ENCODE results near the gene RANBP3. TPM values are rescaled to one million over a fixed set of nuclear protein-coding genes. Genes with fewer than 3 reads are reported as not detected.

Gene RANBP3
- total RNA-seq, 2 experiments from 2014 or later: 74.3 to 90.2 TPM

DNA sequence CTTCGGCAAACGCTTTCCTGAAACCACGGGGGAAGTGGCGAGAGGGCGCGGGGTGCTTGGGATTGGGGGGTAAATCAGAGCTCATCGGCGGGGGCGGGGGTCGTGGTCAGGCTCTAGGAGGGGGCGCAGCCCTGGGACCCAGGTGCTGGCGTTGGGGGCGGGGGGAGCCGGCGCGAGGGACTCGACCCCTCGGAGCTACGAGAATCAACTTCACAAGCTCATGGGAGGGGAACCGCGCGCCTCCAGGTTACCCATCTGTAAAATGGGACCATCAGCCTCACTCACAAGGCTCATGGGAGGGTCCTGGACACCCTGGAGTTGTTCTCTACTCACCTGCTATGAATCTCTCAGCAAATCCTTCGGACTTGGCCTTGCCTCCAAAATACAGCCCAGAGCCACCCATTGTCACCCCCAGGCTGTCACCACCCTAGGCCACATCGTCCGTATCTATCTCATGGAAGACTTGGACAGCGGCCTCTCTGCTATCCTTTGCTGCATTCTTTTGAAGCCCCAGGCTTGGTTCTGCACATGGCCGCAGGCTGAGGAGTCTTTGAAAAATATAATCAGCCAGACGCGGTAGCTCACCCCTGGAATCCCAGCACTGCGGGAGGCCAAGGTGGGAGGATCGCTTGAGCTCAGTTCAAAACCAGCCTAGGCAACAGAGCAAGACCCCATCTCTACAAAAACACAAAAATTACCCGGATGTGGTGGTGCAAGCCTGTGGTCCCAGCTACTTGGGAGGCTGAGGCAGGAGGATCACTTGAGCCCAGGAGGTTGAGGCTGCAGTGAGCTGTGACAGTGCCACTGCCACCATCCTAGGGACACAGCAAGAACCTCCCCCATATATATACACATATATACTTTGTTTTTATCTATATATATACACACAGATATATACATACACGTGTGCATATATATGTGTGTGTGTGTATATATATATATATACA is 939 bp upstream of the RANBP3 start:
- intact Hi-C loops (cut with micrococcal nuclease; ENCODE audit: unreplicated experiment): loop anchor here (2.0 to 10.0 kb wide), 3 partner anchors 28 to 354 kb away; partner anchors contain the start of genes SAFB, SAFB2 and VMAC
- H3K4me2 ChIP-seq (ENCODE audit: low read length): peak overlapping the region; percentile 93
- POLR2A ChIA-PET: interaction anchor here (0.6 to 2.7 kb wide), 9 partner anchors 10 to 1606 kb away, joined by 3 to 11 read pairs (median 4); no protein-coding TSS in a partner anchor
- peak; percentile 29 for DNase-seq (ENCODE audit: low spot score)
- CTCF ChIA-PET (ENCODE audit: unreplicated experiment): interaction anchor here (0.6 kb wide), 1 partner anchor 10 kb away, joined by 5 read pairs; no protein-coding TSS in a partner anchor
- H3K36me3 ChIP-seq (ENCODE audit: insufficient read depth, low read length): peaks cover 49% of the 10 kb centered on the region
- H3K4me3 ChIP-seq (ENCODE audit: low read depth, low read length, poor library complexity, severe bottlenecking): peak overlapping the region; percentile 97
- H3K9me3 ChIP-seq (ENCODE audit: low read length): no peaks in the 10 kb centered on the region
- peak overlapping the region; percentile 73 for H3K27ac ChIP-seq (ENCODE audit: low read depth, low read length, poor library complexity, severe bottlenecking)
- peaks cover 44% of the 10 kb centered on the region for H3K4me1 ChIP-seq (ENCODE audit: insufficient read depth, low read length, poor library complexity, severe bottlenecking)
- peak overlapping the region; percentile 39; the same call in 1 of the 2 replicates for H2AFZ ChIP-seq (ENCODE audit: low read length)
- peaks cover 65% of the 10 kb centered on the region for H3K79me2 ChIP-seq (ENCODE audit: insufficient read depth, low read depth, low read length)
- H4K20me1 ChIP-seq (ENCODE audit: insufficient read depth, low read length): peaks cover 26% of the 10 kb centered on the region; the same call in 1 of the 2 replicates
- H3K9me2 ChIP-seq (ENCODE audit: insufficient read depth, low read length): no peaks in the 10 kb centered on the region
- BruUV-seq (replicated peaks): TSS peak; percentile 84
- TF ChIP-seq, protein P1, sequence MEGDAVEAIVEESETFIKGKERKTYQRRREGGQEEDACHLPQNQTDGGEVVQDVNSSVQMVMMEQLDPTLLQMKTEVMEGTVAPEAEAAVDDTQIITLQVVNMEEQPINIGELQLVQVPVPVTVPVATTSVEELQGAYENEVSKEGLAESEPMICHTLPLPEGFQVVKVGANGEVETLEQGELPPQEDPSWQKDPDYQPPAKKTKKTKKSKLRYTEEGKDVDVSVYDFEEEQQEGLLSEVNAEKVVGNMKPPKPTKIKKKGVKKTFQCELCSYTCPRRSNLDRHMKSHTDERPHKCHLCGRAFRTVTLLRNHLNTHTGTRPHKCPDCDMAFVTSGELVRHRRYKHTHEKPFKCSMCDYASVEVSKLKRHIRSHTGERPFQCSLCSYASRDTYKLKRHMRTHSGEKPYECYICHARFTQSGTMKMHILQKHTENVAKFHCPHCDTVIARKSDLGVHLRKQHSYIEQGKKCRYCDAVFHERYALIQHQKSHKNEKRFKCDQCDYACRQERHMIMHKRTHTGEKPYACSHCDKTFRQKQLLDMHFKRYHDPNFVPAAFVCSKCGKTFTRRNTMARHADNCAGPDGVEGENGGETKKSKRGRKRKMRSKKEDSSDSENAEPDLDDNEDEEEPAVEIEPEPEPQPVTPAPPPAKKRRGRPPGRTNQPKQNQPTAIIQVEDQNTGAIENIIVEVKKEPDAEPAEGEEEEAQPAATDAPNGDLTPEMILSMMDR (conservative IDR thresholded peaks at IDR 0.05; ENCODE audit: low read length): no peak
- TF ChIP-seq EZH2phosphoT487 (IDR thresholded peaks at IDR 0.05; ENCODE audit: borderline replicate concordance, low read depth, low read length): no peak

DNA sequence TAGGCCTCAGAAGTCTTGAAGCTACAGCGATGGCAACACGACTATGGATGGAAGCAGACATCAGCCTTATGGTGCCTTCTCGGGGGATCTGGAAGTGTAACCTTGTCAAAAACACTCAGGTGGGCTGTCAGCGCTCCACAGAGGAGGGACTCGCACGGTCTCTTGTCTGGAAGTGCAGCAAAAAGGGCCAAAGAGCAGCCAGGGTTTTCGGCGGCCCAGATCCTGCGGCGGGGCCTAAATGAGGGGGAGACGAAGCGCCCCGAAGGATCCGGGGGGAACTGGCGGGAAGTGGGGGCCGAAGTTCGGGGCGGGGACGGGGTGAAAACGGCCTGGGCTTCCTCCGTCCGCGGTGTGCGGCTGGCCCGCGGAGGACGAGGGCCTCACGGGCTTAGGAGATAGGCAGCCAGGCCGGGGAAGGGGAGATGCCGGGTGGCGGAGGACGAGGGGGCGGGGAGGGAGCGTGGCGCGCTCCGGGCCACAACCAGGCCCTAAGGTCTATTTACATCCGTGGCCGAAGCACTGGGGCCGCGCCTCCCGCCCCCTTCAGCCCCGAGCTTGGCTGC is 637 bp downstream of the RANBP3 start:
- Histone ChIP-seq H3K27ac (ENCODE audit: low read depth, low read length, poor library complexity, severe bottlenecking) (peak overlapping the region; percentile 73), H3K4me3 (ENCODE audit: low read depth, low read length, poor library complexity, severe bottlenecking) (peak overlapping the region; percentile 97), H4K20me1 (ENCODE audit: insufficient read depth, low read length) (peaks cover 28% of the 10 kb centered on the region; the same call in 1 of the 2 replicates), H2AFZ (ENCODE audit: low read length) (no peak overlapping the region), H3K4me1 (ENCODE audit: insufficient read depth, low read length, poor library complexity, severe bottlenecking) (peaks cover 47% of the 10 kb centered on the region), H3K79me2 (ENCODE audit: insufficient read depth, low read depth, low read length) (peaks cover 81% of the 10 kb centered on the region), H3K4me2 (ENCODE audit: low read length) (peak overlapping the region; percentile 97), H3K9me2 (ENCODE audit: insufficient read depth, low read length) (no peaks in the 10 kb centered on the region), H3K9me3 (ENCODE audit: low read length) (no peaks in the 10 kb centered on the region), H3K36me3 (ENCODE audit: insufficient read depth, low read length) (peaks cover 65% of the 10 kb centered on the region)
- no peak for TF ChIP-seq EZH2phosphoT487 (IDR thresholded peaks at IDR 0.05; ENCODE audit: borderline replicate concordance, low read depth, low read length)
- TF ChIP-seq, protein P1 (conservative IDR thresholded peaks at IDR 0.05; ENCODE audit: low read length): no peak
- ChIA-PET CTCF (ENCODE audit: unreplicated experiment) (no interaction called here), POLR2A (interaction anchor here (1.8 to 2.7 kb wide), 2 partner anchors 9 to 149 kb away, joined by 6 to 11 read pairs; no protein-coding TSS in a partner anchor)
- intact Hi-C loops (cut with micrococcal nuclease; ENCODE audit: unreplicated experiment): loop anchor here (10.0 kb wide), 1 partner anchor 353 kb away; the partner anchor contains the start of genes SAFB and SAFB2
- no TSS peak for BruUV-seq (replicated peaks)
- DNase-seq (ENCODE audit: low spot score): peak; percentile 26
